Stimulated activated naive CD4-positive, alpha-beta T cell treated with Interleukin-2 at 50 U/mL for 16 hours (primary cell): ENCODE data around the gene AMZ2.
"Not testable (repeated sequence)": the region's sequence is repeated elsewhere in the genome, so short reads cannot be mapped to it uniquely, and the experiment has no call there.

ENCODE experiments used
- DNase-seq: peaks from one replicate; lab custom pipeline; 2025; lab: John Stamatoyannopoulos, UW

The AMZ2 gene

DNA sequence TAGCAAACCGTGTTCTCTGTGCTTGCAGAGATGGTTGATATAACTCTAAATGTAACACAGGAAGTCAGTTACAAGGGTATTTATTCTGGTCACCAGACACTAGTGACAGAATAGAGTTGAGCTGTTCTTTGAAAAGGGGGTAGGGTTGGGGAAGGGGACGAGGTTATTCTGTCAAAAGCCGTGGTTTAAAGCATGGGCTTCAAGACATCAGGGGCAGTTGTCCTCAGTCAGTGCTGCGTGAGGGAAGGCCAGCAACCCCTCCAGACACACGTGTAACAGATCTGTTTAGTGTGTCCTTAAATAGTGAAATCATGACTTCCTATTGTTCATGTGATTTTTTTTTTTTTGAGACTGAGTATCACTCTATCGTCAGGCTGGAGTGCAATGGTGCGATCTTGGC lies 5.6 kb downstream of the AMZ2 start:
- not testable (repeated sequence) for DNase-seq

DNA sequence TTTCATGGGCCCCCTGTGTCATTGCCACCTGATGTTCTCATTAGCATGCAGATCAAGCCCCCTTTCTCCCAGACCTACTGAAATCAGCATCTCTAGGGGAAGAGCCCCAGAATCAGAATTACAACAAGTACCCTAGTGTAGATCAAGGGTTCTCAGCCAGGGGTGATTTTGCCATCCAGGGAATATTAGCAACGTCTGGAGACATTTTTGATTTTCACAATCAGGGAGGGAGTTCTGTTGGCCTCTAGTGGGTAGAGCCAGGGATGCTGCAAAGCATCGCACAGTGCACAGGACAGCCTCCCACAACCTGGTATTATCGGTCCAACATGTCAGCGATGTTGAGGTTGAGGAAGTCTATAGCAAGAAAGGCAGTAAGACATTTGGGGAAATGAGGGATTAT lies 7.3 kb downstream of the AMZ2 start:
- DNase-seq: no peak

DNA sequence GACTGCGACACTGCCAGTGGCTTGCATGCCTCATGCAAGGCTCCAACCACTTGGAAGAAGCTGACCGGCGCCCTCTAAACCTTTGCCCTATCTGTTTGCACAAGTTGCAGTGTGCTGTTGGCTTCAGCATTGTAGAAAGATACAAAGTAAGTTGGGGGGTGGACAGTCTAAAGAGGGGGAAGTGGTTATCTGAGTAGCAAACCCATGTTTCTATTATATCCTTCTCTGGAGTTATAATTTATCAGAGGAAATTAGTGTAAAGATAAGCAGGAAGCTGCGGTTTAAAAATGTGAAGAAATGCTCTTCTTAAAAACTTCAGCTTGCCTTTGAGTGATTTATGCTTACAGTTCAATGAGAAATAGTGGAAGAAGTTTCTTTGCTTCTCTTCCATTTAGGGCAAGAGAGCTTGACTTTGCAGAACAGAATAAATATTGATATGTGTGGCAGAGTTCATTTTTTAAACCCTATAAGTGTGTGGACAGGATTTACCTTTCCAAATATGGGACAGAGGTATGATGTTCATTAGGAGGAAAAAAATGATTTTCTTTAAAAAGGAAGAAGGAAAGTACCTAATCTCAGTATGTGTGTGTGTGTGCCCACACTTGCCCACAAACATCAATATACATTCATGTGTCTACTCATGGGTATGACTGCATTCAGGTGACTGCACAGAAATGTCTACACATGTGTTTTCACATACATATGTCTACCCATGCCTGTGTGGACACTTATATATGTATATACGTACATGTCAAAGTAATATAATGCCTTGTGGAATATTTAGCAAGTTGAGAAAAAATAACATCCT lies 8.1 kb downstream of the AMZ2 start:
- peak; percentile 15 for DNase-seq

DNA sequence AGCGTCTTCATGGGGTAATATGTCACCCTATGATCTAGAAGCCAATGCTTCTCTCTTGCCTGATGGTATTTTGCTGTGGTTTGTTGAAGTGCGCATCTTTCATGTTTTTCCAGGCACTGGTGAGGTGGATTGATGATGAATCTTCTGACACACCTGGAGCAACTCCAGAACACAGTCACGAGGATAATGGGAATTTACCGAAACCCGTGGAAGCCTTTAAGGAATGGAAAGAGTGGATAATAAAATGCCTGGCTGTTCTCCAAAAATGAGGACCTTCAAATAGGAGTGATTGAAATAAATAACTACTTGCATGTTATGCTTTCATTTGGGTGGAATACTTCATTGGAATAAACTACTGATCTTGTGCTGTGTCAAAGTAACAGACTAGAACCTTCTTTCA lies 8.9 kb downstream of the AMZ2 start:
- DNase-seq: not testable (repeated sequence)

DNA sequence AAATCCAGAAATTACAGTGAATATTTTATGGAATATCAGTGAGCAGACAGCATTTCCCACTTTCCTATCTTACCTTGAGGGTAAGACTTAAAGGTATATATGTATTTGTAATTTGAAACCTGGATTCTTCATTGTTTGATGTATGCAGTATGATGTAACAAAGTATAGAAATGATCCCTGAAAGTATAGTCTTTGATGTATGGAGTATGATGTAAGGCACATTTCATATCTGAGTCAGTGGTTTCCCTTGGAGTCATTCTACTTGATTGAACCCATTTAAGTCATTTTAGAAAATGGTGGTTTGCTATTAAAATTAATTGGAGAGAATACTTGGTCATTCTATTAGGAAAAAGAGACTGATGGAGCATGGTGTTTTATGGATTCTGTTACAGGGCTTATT lies 10.1 kb downstream of the AMZ2 start:
- no peak for DNase-seq

DNA sequence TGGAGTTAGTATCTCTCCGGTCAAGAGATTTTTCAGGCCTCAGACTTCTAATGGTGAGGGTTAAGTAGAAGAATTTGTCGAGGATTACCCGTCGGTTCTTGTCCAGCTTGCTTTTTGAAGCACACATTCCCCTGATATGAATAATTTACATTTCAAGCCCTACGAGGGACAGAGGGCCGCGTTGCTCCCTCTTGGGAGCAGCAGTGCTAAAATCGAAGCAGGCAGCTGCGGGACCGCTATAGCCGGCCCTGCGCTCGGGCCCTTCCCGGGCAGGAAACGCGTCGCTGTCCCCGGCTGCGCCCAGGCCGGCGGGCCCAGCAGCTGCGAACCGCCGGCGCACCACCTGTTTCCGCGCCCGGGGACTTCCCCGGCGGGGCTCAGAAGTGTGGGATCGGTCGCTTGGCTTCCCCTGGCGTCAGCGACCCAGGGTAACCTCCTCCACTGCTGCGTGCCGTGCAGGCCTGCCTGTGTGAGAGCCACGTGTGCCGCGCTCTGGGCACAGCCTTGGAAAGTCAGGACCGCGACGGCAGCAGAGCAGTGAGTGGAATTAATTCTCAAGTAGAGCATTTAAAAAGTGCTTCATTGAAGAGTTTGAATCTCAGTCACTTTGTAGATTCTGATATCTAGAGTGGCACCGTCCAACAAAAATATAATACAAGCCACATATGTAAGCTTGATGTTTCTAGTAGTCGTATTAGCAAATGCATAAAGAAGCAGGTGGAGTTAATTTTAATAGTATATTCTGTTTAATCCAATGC lies 11.2 kb downstream of the AMZ2 start:
- peak; percentile 70 for DNase-seq

DNA sequence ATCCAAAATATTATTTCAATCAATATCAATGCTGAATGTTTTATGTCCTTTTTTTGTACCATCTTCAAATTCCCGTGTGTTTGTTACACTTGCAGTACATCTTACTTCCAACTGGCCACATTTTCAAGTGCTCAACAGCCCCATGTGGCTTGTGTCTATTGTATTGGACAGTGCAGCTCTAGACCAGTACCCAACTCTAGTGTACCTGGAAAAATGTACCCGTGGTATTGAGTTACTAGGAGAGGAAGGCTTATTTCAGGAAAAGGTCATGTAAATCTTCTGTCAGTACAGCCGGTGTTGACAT lies 11.8 kb downstream of the AMZ2 start:
- not testable (repeated sequence) for DNase-seq

DNA sequence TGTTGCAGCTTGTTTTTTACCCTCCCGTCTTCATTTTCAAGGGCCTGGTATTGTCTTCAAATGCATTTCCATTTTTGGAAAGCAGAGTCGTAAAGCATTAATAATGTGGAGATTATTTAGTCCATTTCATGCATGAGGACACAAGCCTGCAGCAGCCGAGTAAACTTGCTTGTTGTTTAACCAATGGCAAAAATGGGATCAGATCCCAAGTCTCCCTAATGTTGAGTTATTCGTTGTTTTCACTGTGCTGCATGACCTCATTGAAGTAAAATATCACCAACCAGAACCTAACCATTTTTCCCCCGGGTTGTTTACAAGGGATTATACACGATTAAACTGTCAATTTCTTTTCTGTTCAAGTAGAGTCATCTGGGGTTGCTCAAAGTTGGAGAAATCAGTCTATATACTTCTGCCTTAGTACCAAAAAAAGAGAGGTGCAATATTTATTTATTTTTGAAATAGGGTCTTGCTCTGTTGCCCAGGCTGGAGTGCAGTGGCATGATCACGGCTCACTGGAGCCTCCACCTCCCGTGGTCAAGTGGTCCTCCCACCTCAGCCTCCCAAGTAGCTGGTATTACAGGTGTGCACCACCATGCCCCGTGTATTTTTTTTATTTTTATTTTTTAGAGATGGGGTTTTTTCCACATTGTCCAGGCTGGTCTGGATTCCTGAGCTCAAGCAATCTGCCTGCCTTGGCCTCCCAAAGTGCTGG lies 12.4 kb downstream of the AMZ2 start:
- no peak for DNase-seq

DNA sequence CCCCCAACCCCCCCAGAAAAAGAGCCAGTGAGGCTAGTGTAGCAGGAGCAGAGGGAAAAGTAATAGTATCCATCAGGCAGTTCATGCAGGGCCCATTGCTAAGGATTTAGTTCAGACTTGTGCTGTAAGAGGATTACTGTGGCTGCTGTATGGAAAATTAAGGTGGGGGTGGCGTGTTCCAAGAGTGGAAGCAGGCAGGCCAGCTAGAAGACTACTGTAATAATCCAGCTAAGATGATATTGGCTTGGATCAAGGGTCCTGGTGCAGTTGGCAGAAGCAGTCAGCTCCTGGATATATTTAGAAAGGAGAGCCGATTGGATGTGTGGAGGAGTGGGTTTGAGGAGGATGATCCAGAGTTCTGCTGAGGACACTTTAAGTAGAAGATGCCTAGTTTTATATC lies 14.6 kb downstream of the AMZ2 start:
- not testable (repeated sequence) for DNase-seq

DNA sequence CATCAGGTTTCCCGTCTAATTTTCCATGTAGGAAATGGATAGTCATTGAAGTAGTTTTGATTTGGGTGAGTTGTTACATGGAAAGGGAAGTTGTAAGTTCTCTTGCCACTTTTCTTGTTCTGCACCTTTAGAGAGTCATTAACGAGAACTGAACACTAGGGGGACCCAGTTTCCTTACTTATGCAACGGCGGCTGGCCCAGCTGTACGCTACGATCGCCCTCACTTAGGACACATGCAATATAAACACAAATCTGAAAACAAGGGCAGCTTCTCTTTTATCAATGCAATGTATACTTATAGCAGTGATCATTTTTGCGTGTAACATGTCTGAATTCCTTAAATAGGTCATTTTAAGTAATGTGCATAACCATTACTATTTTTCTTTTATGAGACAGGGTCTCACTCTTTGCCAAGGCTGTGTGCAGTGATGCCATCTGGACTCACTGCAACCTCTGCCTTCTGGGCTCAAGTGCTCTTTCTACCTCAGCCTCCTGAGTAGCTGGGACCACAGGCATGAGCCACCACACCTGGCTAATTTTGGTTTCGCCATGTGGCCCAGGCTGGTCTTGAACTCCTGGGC lies 15.3 kb downstream of the AMZ2 start:
- DNase-seq: not testable (repeated sequence)

DNA sequence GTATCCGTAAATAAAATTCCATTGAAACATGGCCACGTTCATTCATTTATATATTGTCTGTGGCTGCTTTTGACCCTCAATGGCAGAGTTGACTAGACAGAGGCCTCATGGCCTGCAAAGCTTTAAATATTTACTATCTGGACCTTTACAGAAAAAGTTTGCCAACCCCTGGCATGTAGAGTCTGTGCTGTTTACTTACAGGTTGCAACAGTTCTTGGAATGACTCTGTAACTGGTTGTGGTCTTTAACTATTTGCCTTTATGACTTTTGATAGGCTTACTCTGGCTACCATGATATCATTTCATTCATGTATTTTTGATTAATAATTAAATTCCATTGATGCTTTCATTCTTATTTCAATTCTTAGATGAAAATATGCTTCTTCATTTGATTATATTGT lies 18.0 kb downstream of the AMZ2 start:
- not testable (repeated sequence) for DNase-seq

DNA sequence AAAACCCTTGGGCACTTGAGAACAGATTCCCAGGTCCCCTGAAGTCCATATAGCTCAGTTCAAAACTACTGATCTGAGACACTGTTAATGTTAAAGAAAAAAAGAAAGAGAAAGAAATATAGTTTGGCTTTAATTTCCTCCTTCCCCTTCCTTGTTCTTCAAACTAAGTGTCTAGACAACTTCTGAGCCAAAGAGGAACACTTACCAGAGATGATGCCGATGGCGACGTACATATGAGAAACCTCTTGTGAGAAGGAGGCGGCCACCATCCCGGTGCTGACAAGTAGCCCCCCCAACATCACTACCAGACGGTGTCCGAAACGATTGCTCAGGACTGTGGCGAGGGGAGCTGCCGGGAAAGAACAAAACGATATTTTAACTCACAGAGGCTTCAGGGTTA lies 25.9 kb downstream of the AMZ2 start:
- DNase-seq: no peak

DNA sequence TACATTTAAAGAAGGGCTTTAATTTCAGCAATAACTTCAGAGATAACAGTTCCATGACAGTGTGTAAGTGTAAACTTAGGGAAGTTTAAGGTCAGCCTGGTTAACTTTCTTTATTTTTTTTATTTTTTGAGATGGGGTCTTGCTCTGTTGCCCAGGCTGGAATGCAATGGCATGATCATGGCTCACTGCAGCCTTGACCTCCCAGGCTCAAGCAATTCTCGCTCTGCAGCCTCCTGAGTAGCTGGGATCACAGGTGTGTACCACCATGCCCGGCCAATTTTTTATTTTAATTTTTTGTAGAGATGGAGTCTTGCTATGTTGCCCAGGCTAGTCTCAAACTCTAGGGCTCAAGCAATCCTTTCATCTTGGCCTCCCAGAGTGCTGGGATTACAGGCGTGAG lies 28.5 kb downstream of the AMZ2 start:
- DNase-seq: not testable (repeated sequence)

DNA sequence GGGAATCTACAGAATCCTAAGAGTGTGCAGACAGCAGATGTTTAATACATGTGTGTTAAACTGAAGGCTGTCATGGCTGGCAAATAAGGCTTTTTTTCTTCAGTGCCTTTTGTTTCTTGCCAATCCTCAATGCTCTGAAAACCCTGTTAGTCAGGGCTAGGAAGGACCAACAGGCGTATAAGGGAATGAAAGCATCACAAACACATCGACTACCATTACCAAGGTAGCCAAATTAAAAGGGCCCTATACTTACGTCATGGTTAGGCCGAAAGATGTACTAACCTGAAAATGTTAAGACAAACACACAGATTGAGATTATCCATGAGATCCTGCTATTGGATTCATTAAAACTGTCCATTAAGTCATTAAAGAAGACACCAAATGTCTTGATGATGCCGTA lies 30.0 kb downstream of the AMZ2 start:
- DNase-seq: no peak

DNA sequence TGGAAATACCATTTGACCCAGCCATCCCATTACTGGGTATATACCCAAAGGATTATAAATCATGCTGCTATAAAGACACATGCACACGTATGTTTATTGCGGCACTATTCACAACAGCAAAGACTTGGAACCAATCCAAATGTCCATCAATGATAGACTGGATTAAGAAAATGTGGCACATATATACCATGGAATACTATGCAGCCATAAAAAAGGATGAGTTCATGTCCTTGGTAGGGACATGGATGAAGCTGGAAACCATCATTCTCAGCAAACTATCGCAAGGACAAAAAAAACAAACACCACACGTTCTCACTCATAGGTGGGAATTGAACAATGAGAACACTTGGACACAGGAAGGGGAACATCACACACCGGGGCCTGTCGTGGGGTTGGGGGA lies 34.1 kb downstream of the AMZ2 start:
- not testable (repeated sequence) for DNase-seq

DNA sequence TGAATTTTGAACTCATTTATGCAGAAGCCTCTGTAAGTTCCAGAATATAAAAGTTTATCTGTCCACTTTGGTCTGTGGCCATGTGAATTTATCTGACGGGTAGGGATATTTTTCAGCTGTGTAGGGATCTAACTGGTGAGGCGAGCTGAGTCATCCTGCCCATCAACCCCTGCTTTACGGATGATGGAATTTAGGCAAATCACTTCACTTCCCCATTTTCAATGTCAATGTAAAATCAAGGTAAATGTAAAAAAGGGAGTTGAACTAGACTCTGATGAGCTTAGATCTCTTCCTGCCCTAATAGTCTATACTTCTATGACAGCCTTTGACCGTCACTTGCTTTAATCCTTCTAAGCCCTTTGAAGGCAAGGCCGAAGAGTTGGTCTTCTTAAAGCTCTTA lies 40.5 kb downstream of the AMZ2 start:
- no peak for DNase-seq

DNA sequence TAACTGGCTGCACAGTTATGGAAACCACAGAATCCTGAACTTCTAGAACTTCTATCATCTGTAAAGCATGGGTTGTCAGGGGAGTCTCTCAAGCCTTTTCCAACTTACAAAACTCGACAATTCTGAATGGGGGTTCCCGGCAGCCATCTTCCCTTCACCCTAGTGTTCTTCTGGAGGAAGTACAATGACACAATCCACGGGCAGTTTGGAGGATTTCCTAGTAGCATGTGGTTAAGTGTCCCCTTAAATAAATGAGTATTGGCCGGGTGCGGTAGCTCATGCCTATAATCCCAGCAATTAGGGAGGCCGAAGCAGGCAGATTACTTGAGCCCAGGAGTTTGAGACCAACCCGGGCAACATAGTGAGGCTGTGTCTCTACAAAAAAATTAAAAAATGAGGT lies 41.0 kb downstream of the AMZ2 start:
- no peak for DNase-seq

DNA sequence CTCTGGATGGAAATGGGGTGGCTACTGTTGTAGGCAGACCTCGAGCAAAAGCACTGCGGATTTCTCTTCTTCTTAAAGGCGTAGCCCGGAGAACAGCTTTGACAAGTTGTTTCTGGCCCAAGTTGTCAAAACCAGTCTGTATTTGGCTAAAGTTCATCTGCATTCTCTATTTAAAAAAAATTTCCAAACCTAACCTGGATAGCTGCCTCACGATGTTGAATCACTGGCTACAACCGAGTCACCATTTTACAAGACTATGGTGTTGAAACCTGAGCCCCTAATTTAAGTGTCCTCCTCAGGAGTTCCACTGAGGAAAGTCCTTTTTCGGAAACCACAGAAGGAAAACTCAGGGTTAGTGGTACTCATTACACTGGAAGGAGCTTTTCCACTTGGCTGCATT lies 41.6 kb downstream of the AMZ2 start:
- DNase-seq: no peak

DNA sequence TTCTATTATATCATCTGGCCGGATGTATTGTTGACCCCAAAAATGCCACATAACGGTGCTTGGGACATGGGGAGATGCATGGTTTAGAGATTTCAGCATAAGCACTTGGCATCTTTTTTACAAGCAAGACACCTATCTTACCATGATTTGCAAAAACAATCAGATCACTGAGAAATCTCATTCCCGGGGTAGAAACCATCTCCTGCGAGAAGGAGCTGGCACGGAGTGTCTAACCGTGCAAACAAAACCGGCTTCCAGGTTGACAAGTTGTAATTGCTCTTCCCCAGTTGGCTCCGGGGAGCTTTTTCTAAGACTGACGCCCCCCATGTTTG lies 42.1 kb downstream of the AMZ2 start:
- no peak for DNase-seq

DNA sequence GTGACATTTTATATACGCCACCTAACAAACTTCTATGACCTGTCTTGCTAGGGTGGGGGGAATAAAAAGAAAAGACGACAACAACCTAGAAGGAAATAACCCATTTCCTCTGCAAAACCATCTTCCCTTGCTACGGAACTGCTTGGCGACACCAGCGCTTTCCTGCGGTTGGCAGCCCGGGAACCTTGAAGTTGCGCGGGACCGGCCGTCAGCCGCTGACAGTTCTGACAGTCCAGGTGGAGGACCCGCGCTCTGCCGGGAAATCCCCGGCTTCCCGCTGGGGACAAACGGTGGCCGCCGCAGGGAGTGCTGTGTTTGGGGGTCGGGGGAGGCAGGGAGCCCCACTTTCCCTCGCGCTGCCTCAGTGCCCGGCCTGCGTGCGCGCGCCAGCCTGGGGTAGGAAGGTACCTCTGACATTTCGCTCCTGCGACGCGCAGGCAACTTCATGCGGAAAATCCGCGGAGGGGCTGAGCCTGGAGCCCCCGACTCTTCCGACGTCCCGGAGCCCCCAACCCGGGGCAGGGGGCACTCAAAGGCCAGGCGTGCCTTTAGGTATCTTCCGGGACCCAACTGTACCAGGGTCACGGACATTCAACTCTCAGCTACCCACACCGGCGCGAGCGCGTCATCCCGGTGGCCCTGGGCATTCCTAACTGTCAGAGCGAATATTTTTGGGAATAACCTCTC lies 42.6 kb downstream of the AMZ2 start:
- DNase-seq: peak; percentile 37

DNA sequence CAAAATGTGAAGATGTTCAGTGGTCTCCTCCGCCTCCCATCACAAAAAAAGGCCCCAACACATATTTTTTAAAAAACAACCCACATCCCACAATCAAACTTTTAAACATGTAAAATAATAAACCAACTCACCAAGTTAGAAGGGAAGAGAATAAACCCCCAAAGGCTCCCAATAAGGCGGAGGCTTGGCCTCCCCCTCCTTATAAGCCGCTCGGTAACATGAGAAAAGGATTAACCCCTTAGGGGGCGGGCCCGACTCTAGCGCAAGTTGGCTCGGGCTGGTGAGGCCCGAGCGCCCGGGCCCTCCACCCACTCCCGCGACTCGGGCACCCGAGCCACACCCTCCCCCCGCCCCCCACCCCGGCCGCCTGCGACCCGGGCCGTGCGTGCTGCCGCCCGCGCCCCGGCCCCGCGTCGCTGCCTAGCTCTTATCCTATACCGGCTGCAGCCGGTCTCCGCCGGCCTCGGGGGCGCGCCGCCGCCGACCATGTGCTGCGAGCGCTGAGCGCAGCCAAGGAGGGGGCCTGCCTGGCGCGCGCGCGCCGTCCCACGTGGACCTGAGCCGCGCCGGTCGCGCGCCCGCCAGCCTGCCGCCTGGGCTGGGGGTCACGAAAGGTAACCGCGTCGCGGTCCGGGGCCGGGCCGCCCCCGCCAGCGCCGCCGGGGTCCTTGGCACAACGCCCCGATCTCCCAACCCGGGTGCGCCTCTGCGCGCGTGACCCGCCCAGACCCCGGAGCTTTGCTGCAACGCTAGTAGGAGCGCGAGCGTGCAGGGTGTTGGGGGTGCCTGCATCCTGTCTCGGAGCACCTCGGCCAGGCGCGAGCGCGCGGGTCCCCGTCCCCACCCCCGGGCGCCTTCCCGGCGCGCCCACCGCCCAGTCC lies 43.4 kb downstream of the AMZ2 start, which contains the start of the genes ARSG and SLC16A6:
ARSG (plus strand) TSS at position 541 of the 881 bp plus-strand sequence. CDS start 15,999 bp downstream, outside the sequence.
SLC16A6 (minus strand) TSS at position 173 of the 881 bp plus-strand sequence. CDS start 12,807 bp downstream, outside the sequence.
- DNase-seq: peak; percentile 84
